ENCODE measurements around the gene LRRC1. TPM values are rescaled to one million over a fixed set of nuclear protein-coding genes. Genes with fewer than 3 reads are reported as not detected.

LRRC1 gene
- total and polyA plus RNA-seq, 2 of the 8 experiments (the other 6 are each of a cell fraction or from before 2014, with no cell fraction given): 6.7 to 15.9 TPM

DNA sequence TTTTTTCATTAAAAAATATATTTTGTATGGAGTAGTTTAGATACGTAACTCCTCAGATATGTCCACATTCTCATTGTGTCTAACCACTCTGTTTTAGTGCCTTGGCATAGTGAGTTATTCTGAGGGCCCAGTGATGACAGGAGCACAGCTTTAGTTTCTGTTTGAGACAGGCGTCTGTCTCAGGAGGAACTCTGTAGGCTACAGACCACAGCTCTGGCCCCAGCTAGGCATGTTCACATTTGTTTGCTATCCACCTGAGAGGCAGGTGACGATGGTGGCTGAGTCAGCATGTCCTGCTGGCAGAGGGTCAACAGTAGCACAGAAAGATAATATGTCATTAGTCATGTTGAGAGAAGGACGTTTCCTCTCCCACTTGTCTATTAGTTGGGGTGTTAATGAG, 16.3 kb downstream of the LRRC1 start:
- Histone ChIP-seq H3K27ac (ENCODE audit: low read depth, low read length) (no peak overlapping the region), H3K56ac (replicated peaks; ENCODE audit: insufficient read length, low read depth, low read length) (no peak overlapping the region), H2AFZ (ENCODE audit: low read length) (no peak overlapping the region), H2BK5ac (ENCODE audit: low read depth, low read length) (no peak overlapping the region), H3K4me1 (replicated peaks in 1 of 4; ENCODE audit: control insufficient read depth in 3 of 4, insufficient read depth in 4 of 4, low read length in 3 of 4) (peaks cover 0 to 20% (median 10%) of the 10 kb centered on the region in 4 experiments; a peak in 6 of 7 replicates), H3K27me3 (replicated peaks in 1 of 4; ENCODE audit: control insufficient read depth in 3 of 4, extremely low read depth in 1 of 4, insufficient read depth in 3 of 4, low read length in 3 of 4) (no peaks in the 10 kb centered on the region), H3K18ac (ENCODE audit: extremely low read depth, low read length) (no peak overlapping the region), H3K4me3 (ENCODE audit: extremely low read depth in 1 of 4, insufficient read depth in 2 of 4, low read depth in 3 of 4, low read length in 4 of 4) (no peak overlapping the region), H4K5ac (ENCODE audit: insufficient read length, low read depth, low read length) (no peak overlapping the region), H4K20me1 (replicated peaks in 1 of 2; ENCODE audit: control insufficient read depth in 1 of 2, insufficient read depth in 2 of 2, low read length in 2 of 2) (peaks cover 2 to 4% of the 10 kb centered on the region in 2 experiments), H3K23ac (ENCODE audit: insufficient read length) (no peak overlapping the region), H2AK5ac (ENCODE audit: low read depth, low read length) (no peak overlapping the region), H3K9ac (replicated peaks in 1 of 4; ENCODE audit: extremely low read depth in 1 of 4, low read depth in 3 of 4, low read length in 3 of 4) (no peak overlapping the region), H3K14ac (ENCODE audit: insufficient read length) (no peak overlapping the region), H4K91ac (replicated peaks; ENCODE audit: insufficient read length, low read length) (no peak overlapping the region), H2BK12ac (ENCODE audit: low read depth, low read length) (no peak overlapping the region), H3K4ac (replicated peaks; ENCODE audit: insufficient read length, low read depth, low read length) (no peak overlapping the region), H3K79me2 (ENCODE audit: control insufficient read depth in 1 of 2, insufficient read depth in 2 of 2, low read length in 2 of 2) (peaks cover 4 to 34% of the 10 kb centered on the region in 2 experiments; a peak in 3 of 4 replicates), H3K79me1 (ENCODE audit: low read depth, low read length) (no peaks in the 10 kb centered on the region; the same call in 1 of the 2 replicates), H3K23me2 (ENCODE audit: low read depth, low read length) (no peaks in the 10 kb centered on the region), H2BK15ac (ENCODE audit: low read length) (no peak overlapping the region), H4K8ac (ENCODE audit: extremely low read depth, insufficient read depth, low read length) (no peak overlapping the region), H2BK120ac (replicated peaks; ENCODE audit: low read depth, low read length) (no peak overlapping the region), H2BK20ac (ENCODE audit: low read length) (no peak overlapping the region), H3K4me2 (ENCODE audit: insufficient read depth in 1 of 2, low read depth in 2 of 2, low read length in 2 of 2) (no peak overlapping the region), H3K9me3 (ENCODE audit: insufficient read depth in 2 of 2, low read depth in 1 of 2, low read length in 1 of 2) (no peaks in the 10 kb centered on the region), H3K36me3 (ENCODE audit: control insufficient read depth in 2 of 4, insufficient read depth in 4 of 4, low read length in 3 of 4) (no peaks in the 10 kb centered on the region)
- POLR2A ChIA-PET (ENCODE audit: partially characterized antibody): interaction anchor here (0.6 to 2.0 kb wide), 3 partner anchors 11 to 17 kb away, joined by 3 to 6 read pairs (median 4); partner anchors contain the start of gene LRRC1
- FAIRE-seq (no peak), DNase-seq (ENCODE audit: low read depth in 1 of 2, low spot score in 2 of 2) (no peak)
- WGBS, 2 experiments (ENCODE audit: extremely low coverage in 1 of 2, insufficient coverage in 1 of 2, insufficient read length in 1 of 2, insufficient replicate concordance in 2 of 2, low coverage in 1 of 2, low lambda C conversion rate in 2 of 2, missing lambda C conversion rate in 1 of 2): 65% methylated on average over 4 of the region's 4 CpGs; no CpG with 5 or more reads in 1 of the 2 experiments
- CTCF ChIA-PET (ENCODE audit: partially characterized antibody): interaction anchor here (0.9 to 2.3 kb wide), 5 partner anchors 10 to 145 kb away, joined by 3 to 10 read pairs (median 5); no protein-coding TSS in a partner anchor
- TF ChIP-seq CREB1 (IDR thresholded peaks at IDR 0.05) (no peak), HDAC2 (IDR thresholded peaks at IDR 0.05; ENCODE audit: borderline replicate concordance in 1 of 2, low read depth in 2 of 2, low read length in 2 of 2) (no peak), MAFK (IDR thresholded peaks at IDR 0.05; ENCODE audit: low read depth, low read length) (peak; percentile 56; the same call in 1 of the 2 replicates), RBBP5 (IDR thresholded peaks at IDR 0.05; ENCODE audit: borderline replicate concordance, low read depth, low read length) (no peak)
- TF ChIP-seq, protein P1, sequence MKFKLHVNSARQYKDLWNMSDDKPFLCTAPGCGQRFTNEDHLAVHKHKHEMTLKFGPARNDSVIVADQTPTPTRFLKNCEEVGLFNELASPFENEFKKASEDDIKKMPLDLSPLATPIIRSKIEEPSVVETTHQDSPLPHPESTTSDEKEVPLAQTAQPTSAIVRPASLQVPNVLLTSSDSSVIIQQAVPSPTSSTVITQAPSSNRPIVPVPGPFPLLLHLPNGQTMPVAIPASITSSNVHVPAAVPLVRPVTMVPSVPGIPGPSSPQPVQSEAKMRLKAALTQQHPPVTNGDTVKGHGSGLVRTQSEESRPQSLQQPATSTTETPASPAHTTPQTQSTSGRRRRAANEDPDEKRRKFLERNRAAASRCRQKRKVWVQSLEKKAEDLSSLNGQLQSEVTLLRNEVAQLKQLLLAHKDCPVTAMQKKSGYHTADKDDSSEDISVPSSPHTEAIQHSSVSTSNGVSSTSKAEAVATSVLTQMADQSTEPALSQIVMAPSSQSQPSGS (IDR thresholded peaks at IDR 0.05; ENCODE audit: low read length): no peak
